ENCODE data around the gene ACADVL.
"Not testable (repeated sequence)": the region's sequence is repeated elsewhere in the genome, so short reads cannot be mapped to it uniquely, and the experiment has no call there.

ACADVL gene

DNA sequence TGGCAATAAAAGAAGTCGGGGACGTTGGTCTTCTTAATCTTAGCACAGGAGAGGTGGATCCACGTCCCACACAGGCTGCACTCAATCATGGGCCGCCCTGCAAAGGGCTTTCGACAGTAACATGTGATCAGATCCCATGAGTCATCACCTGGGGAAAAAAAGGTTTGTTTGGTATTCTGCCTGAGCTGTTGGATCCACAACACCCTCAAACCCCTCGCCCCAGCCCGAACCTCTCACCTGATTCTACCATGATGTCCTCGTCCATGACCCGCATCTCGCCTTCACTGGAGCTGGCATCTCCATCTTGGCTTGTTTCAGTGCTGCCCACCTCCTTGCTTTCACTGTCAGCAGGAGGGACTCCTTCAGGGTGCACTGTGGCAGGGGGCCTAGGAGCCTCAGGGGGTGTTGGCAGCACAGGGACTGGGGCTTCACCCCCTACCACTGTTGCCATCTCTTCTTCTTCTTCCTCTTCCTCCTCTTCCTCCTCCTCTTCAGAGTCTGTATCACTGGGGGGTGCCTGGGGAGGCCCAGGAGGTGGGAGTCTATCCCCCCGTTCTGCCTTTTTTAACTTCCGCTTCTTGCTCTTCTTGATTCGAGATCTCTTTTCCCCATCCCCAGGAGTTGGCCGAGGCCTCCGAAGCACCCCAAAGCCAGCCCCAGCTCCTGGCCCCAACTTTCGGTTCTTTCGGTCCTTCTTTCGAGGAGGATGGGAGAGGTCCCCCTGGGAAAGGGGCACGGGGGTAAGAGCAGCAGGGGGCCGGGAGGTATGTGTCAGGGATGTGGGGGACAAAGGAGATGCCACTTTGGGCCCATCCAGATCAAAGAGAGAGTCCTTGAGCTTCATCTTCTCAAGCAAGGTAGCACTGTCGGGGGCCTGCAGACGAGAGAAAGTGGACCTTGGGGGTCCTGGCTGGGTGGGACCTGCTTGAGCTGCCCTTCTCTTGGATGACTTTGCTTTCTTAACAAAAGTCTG, 16.2 kb downstream of the ACADVL start:
- DNase-seq = no peak

DNA sequence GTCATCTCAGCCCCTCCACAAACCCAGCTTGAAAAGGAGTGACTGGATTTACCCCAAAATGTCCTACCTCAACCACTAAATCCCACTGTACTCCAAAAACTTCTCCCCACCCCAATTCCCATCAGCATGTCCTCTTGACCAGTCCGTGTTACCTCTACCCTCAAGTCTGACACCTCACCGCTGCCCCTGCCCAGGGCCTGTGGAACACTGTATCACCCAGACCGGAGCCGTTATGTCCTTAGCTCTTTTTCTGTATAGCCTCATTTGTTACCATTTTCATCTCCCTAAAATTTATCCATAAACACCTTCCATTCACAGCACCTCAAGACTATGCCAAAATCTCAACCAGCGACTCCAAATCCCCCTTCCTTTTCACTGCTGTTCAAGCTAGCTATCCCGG, 17.1 kb downstream of the ACADVL start:
- DNase-seq = no peak

DNA sequence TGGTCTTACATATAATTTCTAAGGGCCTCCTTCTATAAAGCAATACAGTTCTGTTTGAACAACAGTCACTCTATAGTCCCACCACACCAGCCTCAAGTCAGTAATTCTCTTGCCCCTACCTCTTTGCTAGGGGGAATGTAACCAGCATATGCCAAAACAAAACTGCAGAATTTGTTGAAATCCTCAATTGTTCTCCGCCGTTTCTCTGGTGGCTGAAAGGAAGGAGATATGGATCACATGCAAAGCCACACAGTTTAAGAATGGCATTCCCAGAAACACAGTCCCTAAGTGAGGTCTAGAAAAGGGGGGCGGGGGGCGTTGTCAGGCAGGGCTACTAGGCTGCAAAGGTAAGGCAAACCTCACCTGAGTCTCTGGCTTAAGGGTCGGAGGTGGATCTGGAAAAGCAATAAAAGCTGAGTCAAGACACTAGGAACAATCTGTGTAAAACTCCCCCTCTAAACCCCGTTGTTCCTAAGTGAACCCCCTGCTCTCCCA, 17.6 kb downstream of the ACADVL start:
- DNase-seq = no peak

DNA sequence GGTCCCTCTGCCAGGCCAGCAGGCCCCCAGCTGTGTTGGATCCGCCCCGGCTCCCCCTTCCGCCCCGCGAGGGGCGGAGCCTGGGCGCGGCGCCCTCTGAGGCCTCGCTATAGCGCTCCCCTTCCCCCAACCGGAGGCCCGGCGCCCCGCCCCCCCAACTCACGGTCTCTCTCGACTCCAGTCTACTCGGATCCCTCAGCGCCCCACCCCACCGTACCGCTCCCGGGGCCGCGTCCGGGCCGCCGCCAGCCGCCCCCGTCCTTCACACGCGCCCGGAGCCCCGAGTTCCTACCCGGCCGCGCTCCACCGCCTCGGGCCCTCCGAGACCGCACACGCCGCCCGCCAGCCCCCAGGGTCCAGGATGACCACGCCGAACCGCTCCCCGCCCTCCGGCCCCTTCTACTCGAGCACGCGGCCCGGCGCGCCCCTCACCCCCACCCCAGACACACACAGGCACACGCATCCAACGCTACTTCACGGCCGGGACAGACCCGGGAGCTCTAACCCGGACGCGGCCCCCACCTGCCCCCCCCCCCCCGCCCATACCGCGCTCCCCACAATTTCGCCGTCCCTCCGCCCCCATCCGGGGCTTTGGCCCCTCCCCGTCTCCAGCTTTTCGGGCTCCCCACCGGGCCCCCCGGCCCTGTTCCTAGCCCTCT, 18.2 kb downstream of the ACADVL start:
- peak; percentile 93 for DNase-seq

DNA sequence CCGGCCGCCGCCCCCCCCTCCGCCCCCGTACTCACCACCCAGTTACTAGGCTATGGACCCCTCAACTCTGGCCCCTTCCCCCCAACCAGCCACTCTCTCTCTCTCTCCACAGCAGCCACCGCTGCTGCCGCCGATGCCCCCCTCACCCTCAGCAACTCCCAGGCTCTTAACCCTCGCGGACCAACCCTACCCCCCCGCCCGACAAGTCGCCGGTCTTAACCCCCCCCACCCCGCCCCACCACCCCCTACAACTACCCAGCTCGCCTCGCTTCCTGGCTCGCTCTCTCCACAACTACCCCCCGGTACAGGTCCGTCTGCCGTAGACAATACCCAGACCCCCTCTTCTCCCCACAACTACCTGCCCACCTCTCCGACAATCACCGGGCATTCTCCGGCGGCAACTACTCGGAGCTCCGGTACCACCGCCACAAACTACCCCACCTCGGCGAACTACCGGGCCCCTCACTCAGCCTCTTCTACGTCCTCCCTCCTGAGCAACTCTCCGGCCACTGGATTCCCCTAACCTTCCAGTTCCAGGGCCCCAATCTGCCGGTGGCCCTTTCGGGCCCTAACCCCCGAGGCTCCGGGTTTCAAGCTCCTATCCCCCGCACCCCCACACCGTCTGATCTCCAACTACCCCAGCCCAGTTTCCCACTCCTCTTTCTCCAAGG, 18.8 kb downstream of the ACADVL start:
- peak; percentile 52 for DNase-seq

DNA sequence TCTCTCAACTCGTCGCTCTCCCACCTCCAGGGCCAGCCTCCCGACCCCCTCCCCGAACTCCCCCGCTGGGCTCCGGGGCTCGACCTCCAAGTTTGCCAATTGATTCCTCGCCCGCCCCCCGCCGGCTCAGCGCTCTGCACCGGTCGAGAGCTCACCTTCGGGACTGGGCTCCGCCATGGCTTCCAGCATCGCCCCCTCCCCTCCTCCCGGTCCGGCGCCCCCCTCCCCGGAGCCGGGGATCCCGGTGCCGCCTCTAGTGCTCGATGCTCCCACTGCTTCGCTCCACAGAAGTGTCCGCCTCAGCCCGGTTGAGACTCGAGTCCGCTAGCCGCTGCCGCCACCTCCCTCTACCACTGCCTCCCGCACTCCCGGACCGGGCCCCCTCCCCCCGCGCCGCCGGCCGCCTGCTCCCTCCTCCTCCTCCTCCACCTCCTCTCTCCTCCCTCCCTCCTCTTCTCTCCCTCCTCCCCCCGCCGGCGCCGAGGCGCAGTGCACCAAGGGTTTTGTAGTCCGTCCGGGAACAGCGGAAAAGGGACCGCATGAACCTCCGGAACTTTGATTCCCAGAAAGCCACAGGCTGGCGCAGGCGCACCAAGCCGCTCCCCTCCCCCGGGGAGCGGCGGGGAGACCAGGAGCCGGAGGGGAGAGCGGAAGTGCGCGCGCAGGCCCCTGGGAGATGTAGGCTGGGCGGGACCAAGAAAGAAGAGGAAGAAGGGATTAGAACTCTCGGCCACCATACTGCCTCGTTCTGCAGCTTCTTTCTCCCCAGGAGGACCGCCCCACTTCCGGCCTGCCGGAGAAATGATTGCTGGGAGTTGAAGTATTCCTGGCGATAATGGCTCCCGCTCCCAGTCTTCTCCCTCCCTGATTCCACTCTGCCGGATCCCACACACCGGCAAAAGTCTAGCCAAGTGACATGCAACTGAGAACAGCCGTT, 19.6 kb downstream of the ACADVL start, which contains the start of gene PHF23:
TSS of gene PHF23 (minus strand) at position 367 of the 937 bp plus-strand sequence. CDS start at position 189, 178 bp downstream.
- peak; percentile 97 for DNase-seq

DNA sequence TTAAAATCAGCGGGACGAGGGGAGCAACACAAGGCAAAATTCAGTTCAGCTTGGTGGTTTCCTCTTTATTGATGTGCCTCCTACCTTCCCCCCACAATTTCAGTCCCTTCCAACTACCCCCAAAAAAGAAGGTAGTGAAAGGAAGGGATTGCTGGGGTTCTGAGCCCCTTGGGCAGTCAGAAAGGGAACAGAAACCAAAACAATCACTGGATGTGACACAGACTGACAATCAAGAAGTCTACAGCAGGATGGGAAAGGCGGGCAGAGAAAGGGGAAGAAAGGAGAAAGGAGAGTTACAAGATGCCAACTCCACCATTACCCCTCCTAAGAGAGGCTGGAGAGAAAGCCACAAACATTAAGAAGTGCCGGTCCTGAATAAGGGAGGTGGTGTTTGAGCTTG, 20.6 kb downstream of the ACADVL start:
- no peak for DNase-seq

DNA sequence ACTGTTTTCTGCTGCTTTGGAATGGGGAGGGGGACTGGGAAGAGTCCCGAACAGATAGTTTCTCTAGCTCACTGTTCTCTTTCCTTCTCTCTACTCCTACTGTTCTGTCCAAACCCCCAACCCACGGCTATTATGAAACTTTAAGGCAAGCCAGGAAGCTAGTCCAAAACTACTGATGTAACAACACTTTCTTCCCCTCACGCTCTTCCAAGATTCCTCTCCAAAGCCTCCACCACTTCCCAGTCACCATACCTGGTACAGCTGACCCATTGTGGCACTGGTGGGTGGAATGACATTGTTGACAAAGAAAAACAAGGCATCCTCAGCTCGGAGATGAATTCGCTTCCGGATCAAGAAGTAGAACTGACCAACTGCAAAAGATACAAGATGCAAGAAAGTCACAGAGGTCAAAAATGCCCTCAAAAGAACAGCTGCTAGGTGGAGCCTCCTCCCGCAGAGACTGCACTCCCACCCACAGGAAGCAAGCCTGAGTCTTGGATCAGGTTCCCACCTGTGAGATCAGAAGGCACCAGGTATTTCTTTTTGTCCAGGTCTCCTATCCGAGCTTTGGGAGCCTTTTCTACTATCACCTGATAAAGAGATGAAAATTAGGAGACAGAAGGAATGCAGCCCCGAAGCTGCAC, 21.5 kb downstream of the ACADVL start:
- DNase-seq = no peak

DNA sequence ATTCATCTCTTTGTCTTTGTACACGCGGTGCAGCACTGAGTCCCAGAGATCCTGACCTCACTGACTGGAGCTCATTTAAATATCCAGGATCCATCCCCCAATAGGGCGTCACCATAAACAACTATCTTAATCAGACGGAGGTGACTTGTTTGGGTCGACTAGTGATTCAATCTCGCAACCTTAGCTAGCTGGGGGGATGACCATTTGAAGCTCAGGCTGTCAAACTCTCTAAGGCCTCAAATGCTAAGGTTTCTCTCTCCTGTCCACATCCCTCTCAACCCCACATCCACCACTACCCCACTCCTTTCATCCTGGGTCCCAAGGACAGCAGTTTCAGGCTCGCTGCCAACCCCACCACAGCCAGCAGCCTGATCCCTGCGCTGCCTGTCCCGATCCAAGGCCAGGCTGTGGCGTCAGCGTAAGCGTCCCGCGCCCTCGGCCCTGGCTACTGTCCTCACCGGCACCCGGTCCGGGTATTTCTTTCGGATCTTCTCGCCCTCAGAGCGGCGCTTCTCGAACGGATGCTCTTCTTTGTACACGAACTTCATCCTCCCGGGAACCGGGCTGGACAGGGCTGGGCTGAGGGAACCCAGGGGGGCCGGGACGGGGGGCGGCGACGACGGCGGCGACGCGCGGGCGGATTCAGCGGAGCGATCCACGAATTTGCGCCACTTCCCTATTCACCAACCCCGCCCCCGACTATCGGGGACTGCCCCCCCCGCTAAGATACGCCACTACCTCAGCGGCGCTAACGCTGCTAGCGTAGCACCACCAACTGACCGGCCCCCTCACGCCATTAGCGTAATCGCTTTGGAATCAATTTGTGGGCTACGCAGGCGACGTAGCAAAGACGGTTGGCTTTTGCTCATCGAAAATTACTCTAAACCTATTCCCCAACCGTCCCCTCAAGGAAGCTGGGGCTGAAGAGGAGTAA, 22.3 kb downstream of the ACADVL start, which contains the start of gene GABARAP:
TSS of gene GABARAP (minus strand) at position 667 of the 934 bp plus-strand sequence. CDS start at position 548, 119 bp downstream.
- DNase-seq = peak; percentile 97

DNA sequence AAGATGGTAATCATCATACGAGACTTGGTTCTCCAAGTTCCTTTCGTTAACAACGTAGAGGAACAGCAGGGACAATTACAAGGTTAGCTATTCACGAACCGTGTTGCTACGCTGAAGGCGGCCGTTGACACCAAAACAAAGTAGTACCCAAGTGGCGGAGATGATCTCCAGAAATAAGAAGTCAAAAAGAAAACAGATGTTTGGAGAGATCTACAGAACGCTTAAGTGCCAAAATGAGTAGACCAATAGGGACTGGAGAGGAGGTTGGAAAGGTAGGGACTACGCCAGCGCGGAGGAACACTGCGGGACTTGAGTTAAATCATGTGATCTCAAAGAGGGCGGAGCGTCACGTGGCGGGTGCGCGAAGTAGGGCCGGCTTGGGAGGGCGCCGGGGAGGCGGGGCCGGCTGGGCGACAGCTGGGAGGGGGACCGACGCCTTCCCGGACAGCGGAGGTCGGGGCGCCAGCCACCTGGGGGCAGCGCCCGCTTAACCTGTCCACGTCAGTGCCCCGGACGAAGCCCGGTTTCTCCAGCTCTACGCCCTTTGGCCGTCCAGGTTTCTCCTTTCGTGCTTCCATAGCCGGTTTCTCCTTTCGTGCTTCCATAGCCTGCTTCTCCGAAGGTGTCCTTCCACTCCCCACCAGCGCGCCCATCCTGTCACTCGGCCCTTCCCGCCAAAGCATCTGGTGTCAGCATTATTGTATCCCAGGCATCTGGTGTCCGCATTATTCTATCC, 23.1 kb downstream of the ACADVL start:
- peak; percentile 95 for DNase-seq

DNA sequence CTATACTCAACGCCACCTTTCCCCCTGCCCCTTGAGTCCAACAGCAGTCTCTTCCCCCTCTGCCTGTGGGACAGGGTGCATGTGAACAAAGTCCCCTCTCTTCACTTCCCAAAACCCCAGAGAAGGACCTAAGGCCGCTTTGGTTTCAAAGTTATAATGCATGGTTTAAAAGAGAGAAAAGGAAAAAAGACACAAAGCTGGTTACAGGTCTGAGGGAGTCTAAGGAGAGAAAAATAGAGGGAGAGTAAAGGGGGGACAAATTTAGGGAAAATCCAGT, 23.7 kb downstream of the ACADVL start:
- no peak for DNase-seq

DNA sequence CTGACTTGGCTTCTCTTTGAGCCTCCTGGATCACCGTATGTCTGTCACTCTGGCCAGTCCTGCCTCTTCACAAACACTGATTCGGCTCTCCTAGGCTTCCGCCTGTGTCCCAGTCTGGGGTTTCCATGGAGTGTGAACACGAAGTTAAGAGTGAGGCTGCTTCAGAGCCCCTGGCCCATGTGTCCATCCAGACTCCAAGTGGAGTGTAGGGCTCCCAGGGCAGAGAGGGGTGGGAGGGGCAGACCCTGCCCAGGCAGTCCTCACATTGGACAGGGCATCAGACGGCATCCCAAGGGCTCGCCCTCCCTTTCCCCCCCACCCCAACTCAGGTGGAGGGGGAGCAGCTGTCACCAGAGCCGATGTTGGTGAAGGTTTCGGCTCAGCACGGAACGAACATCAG, 24.1 kb downstream of the ACADVL start:
- DNase-seq = not testable (repeated sequence)

DNA sequence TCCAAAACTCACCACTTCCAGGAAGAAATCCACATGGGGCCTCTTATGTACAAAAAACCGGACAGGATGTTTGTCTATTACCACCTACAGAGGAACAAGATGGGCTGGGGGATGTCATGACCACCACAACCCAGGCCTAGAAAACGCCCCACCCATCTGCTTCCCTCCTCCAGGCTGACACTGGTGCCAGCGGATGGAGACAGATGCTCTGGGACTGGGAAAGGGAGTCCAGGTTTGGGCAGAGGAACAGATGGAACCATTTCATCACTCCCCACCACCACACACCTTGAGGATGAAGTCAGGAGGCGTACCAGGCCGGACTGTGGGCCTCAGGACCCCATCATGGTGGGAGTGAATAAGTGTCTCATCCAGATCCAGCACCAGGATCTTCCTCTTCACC, 27.0 kb downstream of the ACADVL start:
- no peak for DNase-seq

DNA sequence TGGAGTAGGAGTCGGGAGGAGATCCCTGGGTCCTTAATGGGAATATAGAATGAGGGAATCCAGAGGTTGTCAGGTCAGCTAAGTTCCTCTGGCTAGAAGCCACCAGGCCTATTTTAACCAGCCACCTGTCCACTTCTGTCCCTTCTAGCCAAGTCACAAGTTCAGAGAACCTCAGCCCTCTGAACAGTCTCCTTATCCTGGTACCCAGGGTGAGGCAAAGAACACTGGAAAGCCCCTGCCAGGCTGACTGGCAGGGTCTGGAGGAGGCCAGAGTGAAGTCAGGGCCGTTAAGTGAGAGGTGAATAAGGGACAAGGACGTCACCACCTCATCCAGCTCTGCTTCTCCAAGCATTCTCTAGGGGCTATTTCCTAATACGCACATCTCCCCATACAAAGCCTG, 29.1 kb downstream of the ACADVL start:
- no peak for DNase-seq

DNA sequence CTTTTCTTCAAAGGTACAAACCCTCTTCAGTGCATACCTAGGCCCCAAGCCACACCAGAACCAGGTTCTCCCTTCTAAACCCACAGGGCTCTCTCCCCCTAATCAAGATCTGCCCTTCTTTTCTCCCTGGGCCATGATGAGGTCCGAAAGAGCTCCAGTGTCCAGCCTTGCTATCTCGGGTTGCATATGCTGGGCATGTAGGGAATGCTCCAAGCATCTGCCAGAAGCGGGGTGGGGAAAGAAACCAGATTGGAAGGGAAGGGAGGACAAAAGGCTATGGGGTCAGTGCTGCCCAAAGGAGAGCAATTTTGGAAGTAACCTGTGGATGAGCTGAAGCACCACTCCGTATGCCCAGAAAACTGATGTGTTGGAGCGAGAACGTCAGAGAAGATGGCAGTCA, 29.5 kb downstream of the ACADVL start:
- DNase-seq = no peak

DNA sequence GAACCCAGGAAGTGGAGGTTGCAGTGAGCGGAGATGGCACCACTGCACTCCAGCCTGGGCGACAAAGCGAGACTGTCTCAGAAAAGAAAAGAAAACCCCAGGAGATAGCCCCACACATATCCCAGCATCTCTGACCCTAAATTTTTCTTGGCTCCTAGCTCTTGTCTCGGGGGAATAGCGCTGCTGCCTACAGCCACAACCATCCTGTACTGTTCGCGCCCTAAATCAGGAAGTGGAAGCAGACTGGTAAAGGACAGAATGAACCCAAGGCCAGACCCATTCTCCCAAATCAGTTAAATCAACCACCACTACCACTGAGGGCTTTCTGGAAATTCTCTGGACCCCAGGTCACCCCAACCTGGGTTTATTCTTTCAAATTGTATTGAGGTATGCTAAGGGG, 30.1 kb downstream of the ACADVL start:
- no peak for DNase-seq

DNA sequence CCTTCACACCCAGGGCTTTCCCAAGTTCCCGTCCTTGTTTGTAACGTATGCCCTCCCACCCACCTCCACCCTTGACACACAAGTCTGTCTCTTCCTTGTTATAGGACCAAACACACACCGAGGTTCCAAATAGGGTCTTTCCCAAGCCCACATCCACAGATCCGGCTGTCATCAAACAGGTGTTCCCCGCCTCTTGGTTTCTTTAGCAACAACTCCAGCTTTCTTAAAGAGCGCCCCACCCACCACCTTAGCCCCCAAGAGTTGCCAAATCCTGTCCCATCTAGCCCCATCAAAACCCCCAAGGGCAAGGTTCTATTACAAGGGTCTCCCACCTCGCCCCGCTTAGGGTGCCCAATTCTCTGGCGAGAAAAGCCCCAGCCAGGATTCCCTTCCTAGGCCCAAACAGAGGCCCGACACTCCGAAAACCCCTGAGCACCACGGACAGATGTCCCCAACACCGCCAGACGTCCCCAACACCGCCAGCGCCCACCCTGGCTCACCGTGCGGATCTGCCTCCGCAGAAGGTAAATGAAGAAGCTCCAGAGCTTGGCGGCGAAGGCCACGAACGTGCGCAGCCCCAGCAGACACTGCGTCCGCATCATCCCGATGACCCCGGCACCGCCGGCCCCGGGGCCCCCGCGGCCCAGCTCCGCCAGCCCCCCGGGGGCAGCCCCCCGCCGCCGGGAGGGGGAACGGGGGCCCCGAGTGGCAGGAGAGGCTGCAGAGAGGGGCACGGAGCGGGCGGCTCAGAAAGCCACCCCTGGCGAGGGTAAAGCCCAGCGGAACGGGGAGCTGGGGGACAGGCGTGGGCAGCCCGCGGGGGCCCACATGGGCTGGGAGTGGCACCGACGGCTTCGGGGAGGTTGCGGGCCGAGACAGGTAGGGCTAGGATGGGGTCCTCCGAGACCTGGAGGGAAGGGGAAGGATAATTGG, 31.2 kb downstream of the ACADVL start:
- no peak for DNase-seq

DNA sequence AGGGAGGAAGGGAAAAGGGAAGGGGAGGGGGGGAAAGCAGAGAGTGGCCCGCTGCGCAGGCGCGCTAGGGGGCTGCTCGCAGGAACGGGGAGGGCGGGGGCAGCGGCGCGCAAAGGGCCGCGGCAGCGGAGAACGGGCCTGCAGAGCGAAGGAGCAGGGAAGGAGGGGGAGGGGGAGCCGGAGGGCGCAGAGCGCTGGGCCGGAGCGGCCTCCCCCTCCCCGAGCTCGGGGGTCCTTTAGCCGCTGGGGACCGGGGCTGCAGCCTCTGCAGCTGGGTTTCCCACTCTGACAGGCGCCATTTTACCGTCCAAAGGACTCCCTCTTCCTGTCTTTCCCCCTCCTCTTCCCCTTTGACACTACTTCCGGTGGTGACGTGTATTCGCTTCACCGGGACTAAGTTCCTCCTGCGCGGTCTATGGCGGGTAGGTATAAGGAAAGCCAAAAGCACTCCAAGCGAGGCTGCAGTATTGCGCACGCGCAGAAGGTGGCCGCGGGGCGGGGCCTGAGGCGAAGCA, 32.0 kb downstream of the ACADVL start, which contains the start of gene CTDNEP1:
TSS of gene CTDNEP1 (minus strand) at position 74 of the 515 bp plus-strand sequence. CDS start 438 bp downstream, outside the sequence.
- peak; percentile 77 for DNase-seq

All from stimulated activated CD8-positive, alpha-beta memory T cell treated with anti-CD3 and anti-CD28 coated beads, Interleukin-4, amount 100 ng/mL, for 48 hours (primary cell).